ENCODE measurements around the gene RPS6KA2.
"Not testable (repeated sequence)": the region's sequence is repeated elsewhere in the genome, so short reads cannot be mapped to it uniquely, and the experiment has no call there.

RPS6KA2 gene

GRCh38 chr6:166412156-166412910 lies 214.7 kb downstream of the RPS6KA2 start:
- DNase-seq: no peak

GRCh38 chr6:166411721-166412151 lies 215.3 kb downstream of the RPS6KA2 start:
- DNase-seq: no peak

GRCh38 chr6:166411271-166411670 lies 215.8 kb downstream of the RPS6KA2 start:
- no peak for DNase-seq

GRCh38 chr6:166410426-166410935 lies 216.6 kb downstream of the RPS6KA2 start:
- no peak for DNase-seq

- no peak for DNase-seq
These were observed 217.9 kb downstream of the RPS6KA2 start for GRCh38 chr6:166408936-166409755.

- no peak for DNase-seq
These were observed 220.9 kb downstream of the RPS6KA2 start for GRCh38 chr6:166406197-166406596.

- DNase-seq: no peak
These were observed 221.7 kb downstream of the RPS6KA2 start for GRCh38 chr6:166405386-166405785.

- no peak for DNase-seq
These were observed 224.3 kb downstream of the RPS6KA2 start for GRCh38 chr6:166402582-166403277.

GRCh38 chr6:166400649-166401250 lies 226.3 kb downstream of the RPS6KA2 start:
- peak; percentile 84 for DNase-seq

- no peak for DNase-seq
These were observed 226.9 kb downstream of the RPS6KA2 start for GRCh38 chr6:166400181-166400580.

GRCh38 chr6:166398348-166398747 lies 228.7 kb downstream of the RPS6KA2 start:
- DNase-seq: no peak

- no peak for DNase-seq
These were observed 229.2 kb downstream of the RPS6KA2 start for GRCh38 chr6:166397849-166398248.

- no peak for DNase-seq
These were observed 231.3 kb downstream of the RPS6KA2 start for GRCh38 chr6:166395778-166396177.

GRCh38 chr6:166395351-166395750 lies 231.7 kb downstream of the RPS6KA2 start:
- no peak for DNase-seq

GRCh38 chr6:166394036-166394892 lies 232.8 kb downstream of the RPS6KA2 start:
- DNase-seq: no peak

- DNase-seq: no peak
These were observed 233.6 kb downstream of the RPS6KA2 start for GRCh38 chr6:166393535-166393823.

GRCh38 chr6:166392755-166393534 lies 234.1 kb downstream of the RPS6KA2 start:
- not testable (repeated sequence) for DNase-seq

- DNase-seq: peak; percentile 61
These were observed 237.9 kb downstream of the RPS6KA2 start for GRCh38 chr6:166389119-166389518.

GRCh38 chr6:166388290-166389004 lies 238.6 kb downstream of the RPS6KA2 start:
- no peak for DNase-seq

GRCh38 chr6:166387642-166388289 lies 239.3 kb downstream of the RPS6KA2 start:
- DNase-seq: no peak

All from hematopoietic multipotent progenitor cell treated with erythropoietin and hydrocortisone succinate and interleukin-3 and kit ligand, for 6 days (in vitro differentiated cells).